ENCODE results near the gene STX18. TPM values are rescaled to one million over a fixed set of nuclear protein-coding genes. Genes with fewer than 3 reads are reported as not detected.
A peak's percentile ranks its signal among the peaks of the same experiment; 100 is the strongest.
"Not testable (repeated sequence)": the region's sequence is repeated elsewhere in the genome, so short reads cannot be mapped to it uniquely, and the experiment has no call there.

STX18 gene
- total RNA-seq, 3 donors from 2014 or later (not counting 1 experiment from before 2014, with no cell fraction given), result 23.1 to 32.8 (median 29.0) TPM

GRCh38 chr4:4518747-4519146, 23.1 kb downstream of the STX18 start:
- no peaks in the 10 kb centered on the region for H3K27me3 Mint-ChIP-seq (ENCODE audit: low read depth in 2 of 2)
- WGBS (ENCODE audit: insufficient coverage), result 64% methylated on average over 4 of the region's 5 CpGs
- no peak for TF ChIP-seq CTCF (IDR thresholded peaks at IDR 0.05)
- ATAC-seq, result peak in 1 of 3 donors; percentile 41
- intact Hi-C loops (cut with micrococcal nuclease), result no loop called here
- no peak overlapping the region for H3K27ac Mint-ChIP-seq
- DNase-seq, result no peak
- no peaks in the 10 kb centered on the region for H3K36me3 Mint-ChIP-seq
- H3K27ac ChIP-seq (ENCODE audit: low read length), result no peak overlapping the region
- H3K36me3 ChIP-seq (ENCODE audit: control insufficient read depth, insufficient read depth, low read length), result no peaks in the 10 kb centered on the region
- H3K9me3 Mint-ChIP-seq, result no peaks in the 10 kb centered on the region
- H3K4me1 ChIP-seq (ENCODE audit: control insufficient read depth, insufficient read depth, low read length), result peaks cover 4% of the 10 kb centered on the region
- H3K4me3 ChIP-seq (ENCODE audit: low read length), result no peak overlapping the region
- H3K4me3 Mint-ChIP-seq, result no peak overlapping the region
- peaks cover 28 to 38% of the 10 kb centered on the region in 2 donors for H3K4me1 Mint-ChIP-seq
- H3K9me3 ChIP-seq (ENCODE audit: control insufficient read depth, insufficient read depth, low read length), result no peaks in the 10 kb centered on the region
- no peaks in the 10 kb centered on the region for H3K27me3 ChIP-seq (ENCODE audit: control insufficient read depth, insufficient read depth, low read length)

DNA sequence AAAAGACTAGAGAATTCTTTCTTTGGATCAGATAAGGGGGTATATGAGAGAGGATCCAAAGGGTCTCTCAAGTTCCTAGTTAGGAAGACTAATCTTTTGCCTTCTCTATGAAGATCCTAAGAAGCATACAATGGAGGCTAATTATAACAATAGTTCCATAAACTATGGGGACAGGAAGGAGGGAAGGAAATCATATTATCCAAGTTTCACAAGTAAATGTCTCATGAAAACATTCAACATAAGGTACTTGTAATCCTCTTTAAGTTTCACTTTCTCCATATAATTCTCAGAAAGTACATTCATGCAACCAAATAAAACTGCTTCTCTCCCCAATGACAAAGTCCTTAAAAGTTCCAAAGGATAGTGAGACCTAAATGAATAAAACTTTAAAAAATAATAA, 27.1 kb downstream of the STX18 start:
- DNase-seq, result no peak

GRCh38 chr4:4512282-4512681, 29.6 kb downstream of the STX18 start:
- H3K27ac ChIP-seq (ENCODE audit: low read length), result no peak overlapping the region
- intact Hi-C loops (cut with micrococcal nuclease), result no loop called here
- no peaks in the 10 kb centered on the region for H3K4me1 ChIP-seq (ENCODE audit: control insufficient read depth, insufficient read depth, low read length)
- H3K36me3 ChIP-seq (ENCODE audit: control insufficient read depth, insufficient read depth, low read length), result no peaks in the 10 kb centered on the region
- no peak overlapping the region for H3K4me3 ChIP-seq (ENCODE audit: low read length)
- whole genome bisulfite sequencing (ENCODE audit: insufficient coverage), result 100% methylated on average over 1 of the region's 1 CpG
- H3K27me3 ChIP-seq (ENCODE audit: control insufficient read depth, insufficient read depth, low read length), result no peaks in the 10 kb centered on the region
- Mint-ChIP-seq H3K36me3 (no peaks in the 10 kb centered on the region), H3K4me3 (no peak overlapping the region), H3K4me1 (peaks cover 23 to 24% of the 10 kb centered on the region in 2 donors), H3K27me3 (ENCODE audit: low read depth in 2 of 2) (no peaks in the 10 kb centered on the region), H3K9me3 (no peaks in the 10 kb centered on the region), H3K27ac (no peak overlapping the region)
- H3K9me3 ChIP-seq (ENCODE audit: control insufficient read depth, insufficient read depth, low read length), result no peaks in the 10 kb centered on the region
- no peak for TF ChIP-seq CTCF (IDR thresholded peaks at IDR 0.05)
- ATAC-seq (no peak), DNase-seq (no peak)

More for the DNA sequence above, 27.1 kb downstream of the STX18 start:
- no peak for ATAC-seq
- H3K9me3 Mint-ChIP-seq, result no peaks in the 10 kb centered on the region
- no peak overlapping the region for H3K27ac Mint-ChIP-seq
- intact Hi-C loops (cut with micrococcal nuclease), result no loop called here
- Histone ChIP-seq H3K4me1 (ENCODE audit: control insufficient read depth, insufficient read depth, low read length) (peaks cover 4% of the 10 kb centered on the region), H3K9me3 (ENCODE audit: control insufficient read depth, insufficient read depth, low read length) (no peaks in the 10 kb centered on the region), H3K27ac (ENCODE audit: low read length) (no peak overlapping the region), H3K4me3 (ENCODE audit: low read length) (no peak overlapping the region), H3K36me3 (ENCODE audit: control insufficient read depth, insufficient read depth, low read length) (no peaks in the 10 kb centered on the region), H3K27me3 (ENCODE audit: control insufficient read depth, insufficient read depth, low read length) (no peaks in the 10 kb centered on the region)
- H3K36me3 Mint-ChIP-seq, result no peaks in the 10 kb centered on the region
- no peaks in the 10 kb centered on the region for H3K27me3 Mint-ChIP-seq (ENCODE audit: low read depth in 2 of 2)
- TF ChIP-seq CTCF (IDR thresholded peaks at IDR 0.05), result no peak
- H3K4me1 Mint-ChIP-seq, result peaks cover 36% of the 10 kb centered on the region in 2 donors
- H3K4me3 Mint-ChIP-seq, result no peak overlapping the region

- H3K27me3 Mint-ChIP-seq (ENCODE audit: low read depth in 2 of 2); H3K27ac Mint-ChIP-seq; H3K27me3 ChIP-seq (ENCODE audit: control insufficient read depth, insufficient read depth, low read length); H3K4me3 Mint-ChIP-seq; DNase-seq; H3K36me3 ChIP-seq (ENCODE audit: control insufficient read depth, insufficient read depth, low read length); H3K36me3 Mint-ChIP-seq; H3K9me3 Mint-ChIP-seq; H3K4me1 ChIP-seq (ENCODE audit: control insufficient read depth, insufficient read depth, low read length); ATAC-seq; H3K27ac ChIP-seq (ENCODE audit: low read length); H3K4me3 ChIP-seq (ENCODE audit: low read length); H3K9me3 ChIP-seq (ENCODE audit: control insufficient read depth, insufficient read depth, low read length); intact Hi-C loops (cut with micrococcal nuclease): not testable (repeated sequence)
- 100% methylated on average over 3 of the region's 3 CpGs for WGBS (ENCODE audit: insufficient coverage)
- H3K4me1 Mint-ChIP-seq, result peaks cover 19 to 24% of the 10 kb centered on the region in 2 donors
Observed at GRCh38 chr4:4510641-4511040, 31.2 kb downstream of the STX18 start.
